Upper lobe of left lung (tissue), 6 donors: ENCODE results near the gene KLF18. TPM values are rescaled to one million over a fixed set of nuclear protein-coding genes. Genes with fewer than 3 reads are reported as not detected.

Source experiments
- ATAC-seq, 2 donors: fragments of 200-7000 bp; cut with Tn5 transposase; one replicate each; pipeline ENCODE4 v1.9.1; 2022; ENCODE audit warnings: mild to moderate bottlenecking in 2 of 2, moderate library complexity in 2 of 2; ENCODE audit not compliant: low FRiP score in 2 of 2
- DNase-seq, 2 donors: peaks; one replicate each; pipeline ENCODE4 v3.0.0-alpha.2; 2019 to 2020
- H3K27ac ChIP-seq, 4 donors: fragments of 200-600 bp; sonication (generic); one replicate each; pipeline ENCODE4 v1.5.1; 2016 to 2019
- H3K27me3 ChIP-seq, 4 donors: fragments of 200-600 bp; sonication (generic); one replicate each; pipeline ENCODE4 v1.5.1; 2017 to 2019
- H3K36me3 ChIP-seq, 4 donors: fragments of 200-600 bp; sonication (generic); one replicate each; pipeline ENCODE4 v1.5.1; 2016 to 2019
- H3K4me1 ChIP-seq, 4 donors: fragments of 200-600 bp; sonication (generic); one replicate each; pipeline ENCODE4 v1.5.1; 2018 to 2019
- H3K4me3 ChIP-seq, 4 donors: fragments of 200-600 bp; sonication (generic); one replicate each; pipeline ENCODE4 v1.5.1; 2017 to 2019; ENCODE audit warnings: mild to moderate bottlenecking in 2 of 4, moderate library complexity in 1 of 4
- H3K9me3 ChIP-seq, 4 donors: fragments of 200-600 bp; sonication (generic); one replicate each; pipeline ENCODE4 v1.5.1; 2018 to 2019
- CTCF ChIP-seq, 6 experiments: fragments of 450-650 bp in 4 of 6; fragments of 200-600 bp in 2 of 6; sonication (generic) in 2 of 6; IDR thresholded peaks; one replicate each; pipeline ENCODE4 v1.5.1; 2016 to 2019; ENCODE audit warnings: antibody characterized with exemption in 6 of 6
- EP300 ChIP-seq, 4 donors: sonication (generic); formaldehyde crosslinking; IDR thresholded peaks; one replicate each; pipeline ENCODE4 v1.5.1; 2017; ENCODE audit warnings: antibody characterized with exemption in 4 of 4, control low read depth in 2 of 4
- POLR2A ChIP-seq, 4 donors: fragments of 450-650 bp; IDR thresholded peaks; one replicate each; pipeline ENCODE4 v1.5.1; 2016 to 2017; ENCODE audit warnings: antibody characterized with exemption in 4 of 4, mild to moderate bottlenecking in 2 of 4
- POLR2AphosphoS5 ChIP-seq, 2 donors: sonication (generic); formaldehyde crosslinking; IDR thresholded peaks; one replicate each; pipeline ENCODE4 v1.5.1; 2017; ENCODE audit warnings: antibody characterized with exemption in 2 of 2
- WGBS, 2 donors: methylation state at CpG; one replicate each; pipeline ENCODE4 v1.1.5; 2017 to 2018; 5-methylcytosine and 5-hydroxymethylcytosine counted together
- total RNA-seq, 6 donors: library from RNA; depleted of rRNA in 4 of 6; stranded (reverse); fragments of >200 nt in 4 of 6; gene quantifications; one replicate each; pipeline versions ENCODE4 v1.1.0 to v1.2.1, GENCODE V29; 2016 to 2021
- donor health status: DM: no; HTN: no; CAD: no; lungs with moderate emphysema.
- donor health status: DM: no; HTN: yes; CAD: no; lungs with severe emphysema.

KLF18 gene
- total RNA-seq, 6 donors from 2014 or later = not detected

DNA sequence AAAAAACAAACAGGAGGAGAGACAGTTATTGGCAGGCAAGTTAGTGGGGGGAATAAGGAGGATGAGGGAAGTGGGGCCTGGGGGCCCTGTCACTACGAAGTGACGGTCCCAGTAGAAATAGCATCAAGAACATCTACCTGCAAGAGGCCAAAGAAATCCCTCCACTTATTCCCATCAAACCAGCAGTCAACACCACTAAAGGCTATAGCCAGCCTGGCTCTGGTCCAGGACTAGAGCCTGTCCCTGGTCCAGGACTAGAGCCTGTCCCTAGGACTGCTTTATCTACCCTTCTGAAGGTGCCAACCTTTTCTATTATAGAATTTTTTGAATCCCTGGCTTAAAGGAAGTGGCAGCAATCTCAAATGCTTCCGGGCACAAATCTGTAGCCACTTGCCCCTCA is 3.2 kb downstream of the KLF18 start:
- Histone ChIP-seq H3K4me3 (no peak overlapping the region), H3K27me3 (no peaks in the 10 kb centered on the region), H3K9me3 (peaks cover 0 to under 1% (median 0%) of the 10 kb centered on the region in 4 donors), H3K4me1 (no peaks in the 10 kb centered on the region), H3K27ac (no peak overlapping the region), H3K36me3 (no peaks in the 10 kb centered on the region)
- TF ChIP-seq CTCF (IDR thresholded peaks at IDR 0.05) = no peak
- no peak for ATAC-seq
- DNase-seq = no peak
- 76 to 87% methylated on average over 3 of the region's 3 CpGs for WGBS, 2 donors

DNA sequence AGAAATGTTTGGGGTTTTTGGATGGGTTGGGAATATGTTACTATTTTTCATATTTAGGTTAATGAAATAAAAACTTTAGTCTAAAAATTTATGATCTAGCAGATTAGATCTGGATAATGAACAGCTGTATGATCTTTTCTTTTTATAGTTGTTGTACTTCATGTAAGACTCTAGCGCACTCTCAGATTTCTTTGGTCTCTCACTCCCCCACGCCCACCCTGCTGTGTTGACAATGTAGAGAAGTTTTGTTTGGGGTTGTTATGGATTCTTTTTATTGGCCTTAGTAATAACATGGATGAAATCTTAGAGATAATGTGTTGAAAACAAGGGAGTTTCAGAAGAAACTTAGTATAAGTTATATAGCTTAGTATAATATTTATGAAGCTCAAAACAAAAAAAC is 5.5 kb downstream of the KLF18 start:
- no peaks in the 10 kb centered on the region for H3K36me3 ChIP-seq
- TF ChIP-seq POLR2AphosphoS5 (IDR thresholded peaks at IDR 0.05) (no peak), EP300 (IDR thresholded peaks at IDR 0.05) (no peak), POLR2A (IDR thresholded peaks at IDR 0.05) (no peak), CTCF (IDR thresholded peaks at IDR 0.05) (no peak)
- H3K27ac ChIP-seq = no peak overlapping the region
- no peaks in the 10 kb centered on the region for H3K27me3 ChIP-seq
- no peak overlapping the region for H3K4me3 ChIP-seq
- 91 to 96% methylated on average over 2 of the region's 2 CpGs for WGBS, 2 donors
- no peak for ATAC-seq
- no peaks in the 10 kb centered on the region for H3K4me1 ChIP-seq
- H3K9me3 ChIP-seq = no peaks in the 10 kb centered on the region
- no peak for DNase-seq

- H3K36me3 ChIP-seq = no peaks in the 10 kb centered on the region
- no peak for TF ChIP-seq POLR2A (IDR thresholded peaks at IDR 0.05)
- TF ChIP-seq CTCF (IDR thresholded peaks at IDR 0.05) = no peak
- TF ChIP-seq POLR2AphosphoS5 (IDR thresholded peaks at IDR 0.05) = no peak
- no peak for TF ChIP-seq EP300 (IDR thresholded peaks at IDR 0.05)
- no peak overlapping the region for H3K27ac ChIP-seq
- H3K4me1 ChIP-seq = no peaks in the 10 kb centered on the region
- ATAC-seq = no peak
- H3K27me3 ChIP-seq = no peaks in the 10 kb centered on the region
- peak in 1 of 2 donors; percentile 21 for DNase-seq
- no peaks in the 10 kb centered on the region for H3K9me3 ChIP-seq
- WGBS, 2 donors = 88 to 89% methylated on average over 19 of the region's 19 CpGs
- no peak overlapping the region for H3K4me3 ChIP-seq
Measured at GRCh38 chr1:44134071-44134920, 7.1 kb downstream of the KLF18 start.

- Histone ChIP-seq H3K36me3 (no peaks in the 10 kb centered on the region), H3K27me3 (no peaks in the 10 kb centered on the region), H3K27ac (no peak overlapping the region), H3K4me3 (no peak overlapping the region), H3K4me1 (no peaks in the 10 kb centered on the region), H3K9me3 (no peaks in the 10 kb centered on the region)
- DNase-seq (no peak), ATAC-seq (no peak)
- TF ChIP-seq EP300 (IDR thresholded peaks at IDR 0.05) (no peak), POLR2A (IDR thresholded peaks at IDR 0.05) (no peak), POLR2AphosphoS5 (IDR thresholded peaks at IDR 0.05) (no peak)
- WGBS, 2 donors = 79 to 83% methylated on average over 3 of the region's 3 CpGs
Measured at GRCh38 chr1:44131411-44131810, 10.0 kb downstream of the KLF18 start.

DNA sequence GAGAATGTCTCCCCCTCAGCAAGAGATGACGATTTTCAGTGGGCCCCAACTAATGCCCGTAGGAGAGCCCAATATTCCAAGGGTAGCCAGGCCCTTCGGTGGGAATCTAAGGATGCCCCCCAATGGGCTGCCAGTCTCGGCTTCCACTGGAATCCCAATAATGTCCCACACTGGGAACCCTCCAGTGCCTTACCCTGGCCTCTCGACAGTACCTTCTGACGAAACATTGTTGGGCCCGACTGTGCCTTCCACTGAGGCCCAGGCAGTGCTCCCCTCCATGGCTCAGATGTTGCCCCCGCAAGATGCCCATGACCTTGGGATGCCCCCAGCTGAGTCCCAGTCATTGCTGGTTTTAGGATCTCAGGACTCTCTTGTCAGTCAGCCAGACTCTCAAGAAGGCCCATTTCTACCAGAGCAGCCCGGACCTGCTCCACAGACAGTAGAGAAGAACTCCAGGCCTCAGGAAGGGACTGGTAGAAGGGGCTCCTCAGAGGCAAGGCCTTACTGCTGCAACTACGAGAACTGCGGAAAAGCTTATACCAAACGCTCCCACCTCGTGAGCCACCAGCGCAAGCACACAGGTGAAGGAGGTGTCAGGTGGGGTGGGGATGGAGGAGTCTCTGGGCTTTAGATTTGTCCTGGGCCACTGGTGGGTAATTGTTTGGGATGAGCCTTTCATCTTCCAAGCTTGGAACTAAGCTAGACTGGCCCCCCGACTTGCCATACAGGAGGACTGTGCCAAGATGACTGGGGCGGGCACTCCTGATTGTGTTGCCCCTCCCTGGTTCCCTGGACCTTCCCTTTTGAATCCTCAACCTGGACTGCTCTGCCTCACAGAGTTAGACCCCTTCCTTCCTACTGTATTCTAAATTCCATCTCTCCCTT is 11.6 kb downstream of the KLF18 start:
- ATAC-seq (peak in 1 of 2 donors; percentile 8), DNase-seq (no peak)
- Histone ChIP-seq H3K9me3 (no peaks in the 10 kb centered on the region), H3K27ac (no peak overlapping the region), H3K36me3 (no peaks in the 10 kb centered on the region), H3K27me3 (no peaks in the 10 kb centered on the region), H3K4me3 (no peak overlapping the region), H3K4me1 (no peaks in the 10 kb centered on the region)
- 90 to 91% methylated on average over 12 to 16 of the region's 16 CpGs for WGBS, 2 donors
- TF ChIP-seq EP300 (IDR thresholded peaks at IDR 0.05) (no peak), POLR2AphosphoS5 (IDR thresholded peaks at IDR 0.05) (no peak), CTCF (IDR thresholded peaks at IDR 0.05) (no peak), POLR2A (IDR thresholded peaks at IDR 0.05) (no peak)
